HFFc6 (cell line): Measurements from ENCODE around the gene NCOA3. TPM values are rescaled to one million over a fixed set of nuclear protein-coding genes. Genes with fewer than 3 reads are reported as not detected.

Source experiments
- DNase-seq: peaks from one replicate; pipeline ENCODE4 v3.0.0-alpha.2; 2018
- H3K27ac Mint-ChIP-seq: 2 replicates; pipeline ENCODE4 v1.8.0; 2020; ENCODE audit warnings: mild to moderate bottlenecking, mixed read lengths
- H3K27me3 Mint-ChIP-seq: 2 replicates; pipeline ENCODE4 v1.8.0; 2021; ENCODE audit warnings: mild to moderate bottlenecking, moderate library complexity, mixed read lengths; ENCODE audit not compliant: insufficient read depth
- H3K36me3 Mint-ChIP-seq: 2 replicates; pipeline ENCODE4 v1.8.0; 2021; ENCODE audit warnings: low read depth, mixed read lengths
- H3K4me1 Mint-ChIP-seq: 2 replicates; pipeline ENCODE4 v1.8.0; 2020; ENCODE audit warnings: low read depth, mixed read lengths
- H3K4me3 Mint-ChIP-seq: 2 replicates; pipeline ENCODE4 v1.8.0; 2020; ENCODE audit warnings: mild to moderate bottlenecking, moderate library complexity, mixed read lengths
- H3K9me3 Mint-ChIP-seq: 2 replicates; pipeline ENCODE4 v1.8.0; 2020; ENCODE audit warnings: mild to moderate bottlenecking, mixed read lengths
- CTCF ChIP-seq: fragments of 200-600 bp; sonication (generic); IDR thresholded peaks from 2 replicates; pipeline ENCODE4 v1.5.0; 2021; ENCODE audit warnings: antibody characterized with exemption, mild to moderate bottlenecking
- total RNA-seq, 6 experiments: library from RNA; stranded (reverse); fragmentation: NEBNext Ultra II Directional; extraction: Animal tissue kit (Norgen Biotek cat#: 25700); gene quantifications; 2 replicates in 1 of 6; 3 replicates in 5 of 6; pipeline ENCODE4 v1.2.3, GENCODE V29; 2021

NCOA3 gene
- total RNA-seq, 6 experiments from 2014 or later, result 28.6 to 40.9 (median 32.7) TPM

GRCh38 chr20:47694021-47694818 is 192.5 kb downstream of the NCOA3 start:
- DNase-seq, result no peak
- Mint-ChIP-seq H3K4me3 (no peak overlapping the region), H3K9me3 (peaks cover 24% of the 10 kb centered on the region; the same call in 1 of the 2 replicates), H3K27me3 (peaks cover 21% of the 10 kb centered on the region), H3K4me1 (no peaks in the 10 kb centered on the region), H3K27ac (no peak overlapping the region), H3K36me3 (peaks cover 8% of the 10 kb centered on the region; the same call in 1 of the 2 replicates)
- TF ChIP-seq CTCF, result no peak

GRCh38 chr20:47696856-47697255 is 195.2 kb downstream of the NCOA3 start:
- H3K36me3 Mint-ChIP-seq, result no peaks in the 10 kb centered on the region

GRCh38 chr20:47698142-47698541 is 196.5 kb downstream of the NCOA3 start:
- H3K27me3 Mint-ChIP-seq, result peaks cover 18% of the 10 kb centered on the region
- peaks cover 7% of the 10 kb centered on the region; the same call in 1 of the 2 replicates for H3K4me1 Mint-ChIP-seq
- no peak overlapping the region for H3K27ac Mint-ChIP-seq
- no peak for TF ChIP-seq CTCF
- DNase-seq, result no peak
- no peaks in the 10 kb centered on the region for H3K36me3 Mint-ChIP-seq
- H3K9me3 Mint-ChIP-seq, result no peaks in the 10 kb centered on the region
- no peak overlapping the region for H3K4me3 Mint-ChIP-seq

More at GRCh38 chr20:47696856-47697255, 195.2 kb downstream of the NCOA3 start:
- peaks cover 7% of the 10 kb centered on the region; the same call in 1 of the 2 replicates for H3K4me1 Mint-ChIP-seq
- peaks cover 26% of the 10 kb centered on the region for H3K27me3 Mint-ChIP-seq
- H3K4me3 Mint-ChIP-seq, result no peak overlapping the region
- no peak overlapping the region for H3K27ac Mint-ChIP-seq
- no peak for DNase-seq
- H3K9me3 Mint-ChIP-seq, result peaks cover 5% of the 10 kb centered on the region; the same call in 1 of the 2 replicates
- no peak for TF ChIP-seq CTCF

- Mint-ChIP-seq H3K9me3 (no peaks in the 10 kb centered on the region), H3K27me3 (peaks cover 8% of the 10 kb centered on the region), H3K27ac (no peak overlapping the region), H3K4me1 (peaks cover 9% of the 10 kb centered on the region), H3K36me3 (no peaks in the 10 kb centered on the region), H3K4me3 (no peak overlapping the region)
- no peak for TF ChIP-seq CTCF
- no peak for DNase-seq
These were observed 198.1 kb downstream of the NCOA3 start for GRCh38 chr20:47699818-47700217.

- Mint-ChIP-seq H3K27me3 (peaks cover 8% of the 10 kb centered on the region), H3K4me3 (no peak overlapping the region), H3K9me3 (no peaks in the 10 kb centered on the region), H3K4me1 (peaks cover 14% of the 10 kb centered on the region), H3K27ac (no peak overlapping the region), H3K36me3 (no peaks in the 10 kb centered on the region)
- DNase-seq, result no peak
- no peak for TF ChIP-seq CTCF
These were observed 198.6 kb downstream of the NCOA3 start for GRCh38 chr20:47700327-47700726.
